Loucy (cell line): ENCODE measurements around the gene IL3RA.

Source experiments
- H2AFZ ChIP-seq: fragments of 200-600 bp; sonication (generic); 2 replicates; pipeline ENCODE4 v1.6.0; 2016; ENCODE audit warnings: antibody characterized with exemption, mild to moderate bottlenecking, low read length, moderate library complexity
- H3F3A ChIP-seq: fragments of 200-600 bp; 2 replicates; pipeline ENCODE4 v1.6.0; 2016; ENCODE audit warnings: antibody characterized with exemption, low read depth, mild to moderate bottlenecking
- H3K27me3 ChIP-seq: fragments of 200-600 bp; sonication (generic); 2 replicates; pipeline ENCODE4 v1.6.1; 2014; ENCODE audit warnings: low read length, mild to moderate bottlenecking; ENCODE audit not compliant: insufficient read depth, poor library complexity, severe bottlenecking
- H3K36me3 ChIP-seq: fragments of 200-600 bp; sonication (generic); 2 replicates; pipeline ENCODE4 v1.6.1; 2016; ENCODE audit warnings: low read length; ENCODE audit not compliant: insufficient read depth
- H3K4me1 ChIP-seq: fragments of 200-600 bp; sonication (generic); 2 replicates; pipeline ENCODE4 v1.5.1; 2014; ENCODE audit warnings: low read length, mild to moderate bottlenecking; ENCODE audit not compliant: insufficient read depth, poor library complexity, severe bottlenecking
- H3K4me2 ChIP-seq: fragments of 200-600 bp; sonication (generic); 2 replicates; pipeline ENCODE4 v1.6.0; 2014; ENCODE audit warnings: antibody characterized with exemption, low read length, low read depth, mild to moderate bottlenecking; ENCODE audit not compliant: poor library complexity, severe bottlenecking
- H3K4me3 ChIP-seq: fragments of 200-600 bp; sonication (generic); 2 replicates; pipeline ENCODE4 v1.5.1; 2014; ENCODE audit warnings: low read length, mild to moderate bottlenecking, mixed read lengths; ENCODE audit not compliant: poor library complexity, severe bottlenecking
- H3K79me2 ChIP-seq: fragments of 200-600 bp; sonication (generic); 2 replicates; pipeline ENCODE4 v1.6.1; 2014; ENCODE audit warnings: low read length; ENCODE audit not compliant: insufficient read depth
- H3K9ac ChIP-seq: fragments of 200-600 bp; sonication (generic); 2 replicates; pipeline ENCODE4 v1.6.0; 2014; ENCODE audit warnings: mild to moderate bottlenecking, low read depth, low read length, moderate library complexity; ENCODE audit not compliant: poor library complexity, severe bottlenecking
- H3K9me2 ChIP-seq: fragments of 200-600 bp; sonication (generic); replicated peaks from 2 replicates; pipeline ENCODE4 v1.6.1; 2016; ENCODE audit warnings: low read depth, low read length, mixed read lengths
- H3K9me3 ChIP-seq: fragments of 200-600 bp; sonication (generic); 2 replicates; pipeline ENCODE4 v1.6.1; 2014; ENCODE audit warnings: mild to moderate bottlenecking, antibody characterized with exemption, low read length, low read depth; ENCODE audit not compliant: insufficient read depth
- H4K20me1 ChIP-seq: fragments of 200-600 bp; sonication (generic); 2 replicates; pipeline ENCODE4 v1.6.0; 2014; ENCODE audit warnings: antibody characterized with exemption, low read length, mild to moderate bottlenecking; ENCODE audit not compliant: insufficient read depth, poor library complexity, severe bottlenecking
- CTCF ChIP-seq: fragments of 200-600 bp; sonication (generic); conservative IDR thresholded peaks from 2 replicates; pipeline ENCODE4 v1.5.1; 2014; ENCODE audit warnings: mild to moderate bottlenecking, antibody characterized with exemption, low read length
- EZH2phosphoT487 ChIP-seq: fragments of 200-600 bp; IDR thresholded peaks from 2 replicates; pipeline ENCODE4 v1.6.1; 2018; ENCODE audit warnings: antibody characterized with exemption, mild to moderate bottlenecking, moderate library complexity, borderline replicate concordance

IL3RA gene

GRCh38 chrX:1407035-1407434, 70.5 kb downstream of the IL3RA start:
- Histone ChIP-seq H3K4me2 (no peak overlapping the region), H3K4me1 (no peaks in the 10 kb centered on the region), H3K9me2 (no peaks in the 10 kb centered on the region), H3K27me3 (no peaks in the 10 kb centered on the region), H2AFZ (no peak overlapping the region), H3K4me3 (no peak overlapping the region), H3K36me3 (peaks cover 37% of the 10 kb centered on the region; the same call in 1 of the 2 replicates), H3F3A (no peaks in the 10 kb centered on the region), H3K9me3 (no peaks in the 10 kb centered on the region), H3K9ac (no peak overlapping the region), H3K79me2 (no peaks in the 10 kb centered on the region), H4K20me1 (no peaks in the 10 kb centered on the region)
- no peak for TF ChIP-seq CTCF
- no peak for TF ChIP-seq EZH2phosphoT487

GRCh38 chrX:1411326-1411725, 74.7 kb downstream of the IL3RA start:
- Histone ChIP-seq H3K9ac (no peak overlapping the region), H3K4me2 (no peak overlapping the region), H3F3A (no peaks in the 10 kb centered on the region), H3K4me1 (no peaks in the 10 kb centered on the region), H2AFZ (no peak overlapping the region), H3K9me3 (no peaks in the 10 kb centered on the region), H3K4me3 (no peak overlapping the region), H3K27me3 (no peaks in the 10 kb centered on the region), H3K9me2 (no peaks in the 10 kb centered on the region), H4K20me1 (no peaks in the 10 kb centered on the region), H3K79me2 (no peaks in the 10 kb centered on the region), H3K36me3 (peaks cover 10% of the 10 kb centered on the region; the same call in 1 of the 2 replicates)
- no peak for TF ChIP-seq CTCF
- TF ChIP-seq EZH2phosphoT487 = no peak

DNA sequence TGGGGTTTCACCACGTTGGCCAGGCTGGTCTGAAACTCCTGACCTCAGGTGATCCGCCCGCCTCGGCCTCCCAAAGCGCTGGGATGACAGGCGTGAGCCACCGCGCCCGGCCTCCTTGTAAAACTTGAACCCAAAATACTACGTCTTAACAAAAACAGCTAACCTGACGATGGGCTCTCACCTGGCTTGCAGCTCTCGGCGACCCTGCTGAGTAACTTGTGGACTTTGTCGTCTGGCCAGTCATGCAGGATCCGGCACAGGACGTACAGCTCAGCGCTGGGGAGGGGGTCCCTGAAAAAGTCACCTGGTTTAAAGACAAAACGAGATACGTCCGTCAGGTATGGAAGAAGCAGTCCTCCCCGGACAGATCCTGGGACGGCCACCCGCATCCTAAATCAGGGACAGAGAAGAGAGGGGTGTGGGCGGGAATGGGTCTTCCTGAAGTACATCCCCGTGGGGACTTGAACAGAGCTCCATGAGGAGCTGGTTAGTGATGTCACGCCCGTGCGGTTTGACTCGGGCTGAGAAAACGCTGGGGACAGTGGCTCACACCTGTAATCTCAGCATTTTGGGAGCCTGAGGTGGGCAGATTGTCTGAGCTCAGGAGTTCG, 76.1 kb downstream of the IL3RA start:
- TF ChIP-seq EZH2phosphoT487 (no peak), CTCF (no peak)
- no peak overlapping the region for H3K4me2 ChIP-seq
- H3K27me3 ChIP-seq = no peaks in the 10 kb centered on the region
- H3K4me3 ChIP-seq = no peak overlapping the region
- H3K9me2 ChIP-seq = no peaks in the 10 kb centered on the region
- no peaks in the 10 kb centered on the region for H3K9me3 ChIP-seq
- no peaks in the 10 kb centered on the region for H3K79me2 ChIP-seq
- no peaks in the 10 kb centered on the region for H3K4me1 ChIP-seq
- no peak overlapping the region for H2AFZ ChIP-seq
- H3K9ac ChIP-seq = no peak overlapping the region
- H4K20me1 ChIP-seq = no peaks in the 10 kb centered on the region
- H3F3A ChIP-seq = no peaks in the 10 kb centered on the region
- H3K36me3 ChIP-seq = no peaks in the 10 kb centered on the region
